DMS153 treated with DMSO at 0.1 percent for 48 hours (cell line): ENCODE results near the gene GNPTG.

Experiments
- DNase-seq: peaks from one replicate; lab custom pipeline; 2025; ENCODE audit not compliant: unreplicated experiment; lab: John Stamatoyannopoulos, UW

The GNPTG gene

DNA sequence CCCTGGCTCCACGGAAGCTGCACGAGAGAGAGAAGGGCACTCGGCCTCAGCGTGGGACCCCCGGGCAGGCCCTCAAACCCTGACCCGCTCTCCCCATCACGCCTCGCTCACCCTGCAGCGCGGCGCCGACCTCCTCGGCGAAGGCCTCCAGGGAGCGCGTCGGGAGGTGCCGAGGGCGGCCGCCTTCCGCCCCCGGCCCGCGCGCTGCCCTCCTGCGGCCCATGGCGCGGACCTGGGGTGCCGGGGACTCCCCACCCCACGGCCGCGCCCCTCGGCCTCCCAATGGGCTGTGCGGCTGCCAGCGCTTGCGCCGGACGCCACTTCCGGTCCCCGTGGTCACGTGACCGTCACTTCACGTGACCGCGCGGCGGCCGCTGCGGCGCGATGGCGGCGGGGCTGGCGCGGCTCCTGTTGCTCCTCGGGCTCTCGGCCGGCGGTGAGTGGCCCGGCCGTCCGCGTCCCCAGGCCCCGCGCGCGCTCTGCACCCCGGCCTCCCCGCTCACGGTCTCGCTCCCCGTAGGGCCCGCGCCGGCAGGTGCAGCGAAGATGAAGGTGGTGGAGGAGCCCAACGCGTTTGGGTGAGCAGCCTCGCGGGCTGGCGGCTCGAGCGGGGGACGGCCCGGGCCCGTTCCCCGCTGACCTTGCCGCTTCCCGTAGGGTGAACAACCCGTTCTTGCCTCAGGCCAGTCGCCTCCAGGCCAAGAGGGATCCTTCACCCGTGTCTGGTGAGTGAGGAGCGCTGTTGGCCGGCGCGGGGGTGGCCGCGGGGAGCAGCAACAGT lies at the start of gene GNPTG, which contains the start of gene TSR3:
Gene GNPTG, plus strand, starts transcription at position 350 of the 781 bp plus-strand sequence. Its CDS starts 35 bp downstream, at position 385.
Gene TSR3, minus strand, starts transcription at position 297 of the 781 bp plus-strand sequence. Its CDS starts 74 bp downstream, at position 223.
- peak; percentile 32 for DNase-seq

DNA sequence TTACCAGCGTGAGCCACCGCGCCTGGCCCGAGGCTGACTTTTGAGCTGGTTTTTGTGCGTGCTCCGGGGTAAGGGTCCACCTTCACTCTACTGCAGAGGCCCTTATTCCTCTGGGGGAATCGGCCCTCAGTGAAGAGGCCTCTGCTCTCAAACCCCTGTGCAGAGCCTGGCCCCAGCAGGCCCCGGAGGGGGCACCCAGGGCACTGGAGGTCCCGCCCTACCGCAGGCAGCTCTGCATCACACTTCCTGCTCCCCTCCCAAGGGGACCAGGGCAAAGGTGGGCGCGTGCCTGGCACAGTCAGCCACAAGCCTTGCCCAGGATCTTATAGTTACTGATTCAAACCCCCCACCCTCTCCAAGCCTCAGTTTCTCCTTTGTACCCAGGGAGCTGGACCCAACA lies 45.9 kb upstream of the GNPTG start:
- no peak for DNase-seq

DNA sequence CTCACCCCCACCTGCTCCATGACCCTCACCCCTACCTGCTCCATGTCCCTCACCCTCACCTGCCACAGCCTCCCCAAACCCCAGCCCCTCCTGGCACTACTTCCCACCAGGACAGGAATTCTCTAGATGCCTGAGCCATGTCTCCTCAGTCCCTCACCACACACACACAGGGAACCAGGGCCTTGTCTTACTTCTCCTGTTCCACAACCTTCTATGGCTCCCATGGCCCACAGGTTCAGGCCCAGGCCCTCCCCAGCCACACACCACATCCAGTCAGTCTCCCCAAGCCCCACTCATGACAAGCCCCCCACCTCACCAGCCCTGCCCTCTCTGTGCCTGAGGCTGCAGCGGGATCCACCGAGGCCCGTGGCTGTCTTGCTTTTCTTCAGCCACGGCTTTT lies 45.4 kb upstream of the GNPTG start:
- no peak for DNase-seq

DNA sequence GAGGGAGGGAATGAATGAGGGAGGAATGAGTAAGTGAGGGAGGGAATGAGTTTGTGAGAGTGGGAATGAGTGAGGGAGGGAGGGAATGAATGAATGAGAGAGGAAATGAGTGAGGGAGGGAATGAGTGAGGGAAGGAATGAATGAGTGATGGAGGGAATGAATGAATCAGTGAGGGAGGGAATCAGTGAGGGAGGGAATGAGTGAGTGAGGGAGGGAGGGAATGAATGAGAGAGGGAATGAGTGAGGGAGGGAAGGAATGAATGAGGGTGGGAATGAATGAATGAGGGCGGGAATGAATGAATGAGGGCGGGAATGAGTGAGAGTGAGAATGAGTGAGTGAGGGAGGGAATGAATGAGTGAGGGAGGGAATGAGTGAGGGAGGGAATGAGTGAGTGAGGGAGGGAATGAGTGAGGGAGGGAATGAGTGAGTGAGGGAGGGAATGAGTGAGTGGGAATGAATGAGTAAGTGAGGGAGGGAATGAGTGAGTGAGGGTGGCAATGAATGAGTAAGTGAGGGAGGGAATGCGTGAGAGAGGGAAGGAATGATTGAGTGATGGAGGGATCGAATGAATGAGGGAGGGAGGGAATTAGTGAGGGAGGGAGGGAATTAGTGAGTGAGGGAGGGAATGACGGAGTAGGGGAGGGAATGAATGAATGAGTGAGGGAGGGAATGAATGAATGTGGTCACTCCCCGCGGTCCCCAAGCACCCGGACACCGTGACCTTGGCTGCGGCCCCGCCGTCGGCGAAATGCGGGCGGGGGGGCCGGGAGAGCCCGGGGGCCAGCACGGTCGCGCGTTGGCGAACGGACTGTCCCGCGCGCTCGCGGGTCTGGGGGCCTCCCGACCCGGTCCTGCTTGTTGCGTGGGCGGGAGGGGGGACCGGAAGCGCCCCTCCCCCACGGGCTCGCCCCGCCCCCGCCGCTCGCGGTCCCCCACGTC lies 43.4 kb upstream of the GNPTG start:
- peak; percentile 47 for DNase-seq

DNA sequence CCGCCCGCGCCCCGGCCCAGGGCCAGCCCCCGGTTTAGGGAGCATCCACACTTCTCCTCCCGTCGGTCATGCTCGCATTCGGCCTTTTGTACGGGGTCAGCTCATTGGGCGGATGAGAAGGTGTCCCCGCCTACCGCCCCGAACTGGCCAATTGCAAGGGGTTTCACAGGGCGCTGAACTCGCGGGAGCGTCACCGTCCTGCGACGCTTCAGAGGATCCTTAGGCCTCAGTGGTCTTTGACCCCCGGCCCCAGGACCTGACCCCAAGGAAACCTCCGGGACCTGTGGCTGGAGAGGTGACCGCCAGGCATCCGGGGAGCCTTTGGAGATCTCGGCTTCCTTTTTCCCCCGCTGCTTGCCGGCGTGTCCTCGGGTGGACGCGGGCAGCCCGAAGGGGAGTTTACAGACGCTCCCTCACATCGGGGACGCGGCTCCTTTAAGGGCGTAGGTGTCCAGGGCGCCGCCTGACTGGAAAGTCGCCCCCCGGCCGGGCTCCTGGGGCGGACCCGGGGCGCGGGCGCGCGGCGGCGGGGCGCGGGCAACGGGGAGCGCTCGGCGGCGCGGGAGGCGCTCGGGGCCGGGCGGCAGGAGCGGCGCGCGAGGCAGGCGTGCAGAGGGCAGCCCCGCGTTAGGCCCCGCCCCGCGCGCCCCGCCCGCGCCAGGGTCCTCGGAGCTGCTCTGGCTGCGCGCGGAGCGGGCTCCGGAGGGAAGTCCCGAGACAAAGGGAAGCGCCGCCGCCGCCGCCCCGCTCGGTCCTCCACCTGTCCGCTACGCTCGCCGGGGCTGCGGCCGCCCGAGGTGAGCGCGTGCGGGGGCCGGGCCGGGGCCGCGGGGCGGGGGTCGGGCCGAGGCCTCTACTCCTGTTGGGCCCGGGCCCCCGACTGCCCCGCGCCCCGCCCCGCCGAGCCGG lies 42.5 kb upstream of the GNPTG start, which contains the start of gene UBE2I:
Gene UBE2I, plus strand, starts transcription at position 660 of the 909 bp plus-strand sequence. CDS start 4,395 bp downstream, outside the sequence.
- DNase-seq: peak; percentile 96

DNA sequence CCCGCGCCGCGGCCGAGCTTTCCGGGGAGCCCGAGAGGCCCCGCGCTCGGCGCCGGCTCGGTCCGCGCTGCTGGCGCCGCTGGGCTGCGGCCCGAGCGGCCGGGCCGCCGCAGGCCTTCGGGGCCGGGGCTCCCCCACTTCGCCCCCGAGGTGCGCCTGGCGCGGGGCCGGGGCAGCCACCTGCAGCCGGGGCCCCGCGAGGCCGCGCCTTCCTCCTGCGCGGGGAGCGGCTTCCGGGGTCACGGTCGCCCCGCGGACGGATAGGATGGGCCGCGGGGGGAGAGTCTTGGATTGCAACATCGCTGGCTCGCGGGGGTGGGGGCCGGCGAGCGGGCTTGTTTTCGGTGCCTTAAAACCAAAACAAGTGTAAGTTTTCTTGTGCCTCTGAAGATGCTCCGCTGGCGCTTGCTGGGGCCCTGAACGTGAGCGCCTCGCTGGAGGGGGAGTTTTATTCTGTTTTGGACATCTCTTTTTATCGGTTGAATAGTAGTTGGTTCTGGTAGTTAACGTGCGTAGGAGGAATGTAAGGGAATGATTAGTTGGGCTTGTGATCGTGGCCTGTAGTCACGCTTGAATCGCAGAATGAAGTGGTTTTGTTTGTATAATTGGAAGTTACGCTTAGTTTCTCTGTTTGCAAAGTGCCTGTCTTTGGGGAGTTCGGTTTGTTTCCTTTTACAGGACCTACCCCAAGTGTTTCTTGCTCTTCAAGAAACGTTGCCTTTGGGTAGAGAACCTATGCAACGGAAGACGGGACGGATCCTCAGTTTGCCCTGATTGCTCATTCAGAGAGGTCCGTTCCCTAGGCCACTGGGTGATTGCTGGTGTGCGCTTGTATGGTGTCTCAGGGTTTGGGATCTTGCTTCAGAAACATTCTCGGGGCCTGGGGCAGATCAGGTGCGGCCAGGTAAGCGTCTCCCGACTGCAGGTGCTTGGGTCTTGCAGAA lies 41.6 kb upstream of the GNPTG start:
- DNase-seq: no peak

DNA sequence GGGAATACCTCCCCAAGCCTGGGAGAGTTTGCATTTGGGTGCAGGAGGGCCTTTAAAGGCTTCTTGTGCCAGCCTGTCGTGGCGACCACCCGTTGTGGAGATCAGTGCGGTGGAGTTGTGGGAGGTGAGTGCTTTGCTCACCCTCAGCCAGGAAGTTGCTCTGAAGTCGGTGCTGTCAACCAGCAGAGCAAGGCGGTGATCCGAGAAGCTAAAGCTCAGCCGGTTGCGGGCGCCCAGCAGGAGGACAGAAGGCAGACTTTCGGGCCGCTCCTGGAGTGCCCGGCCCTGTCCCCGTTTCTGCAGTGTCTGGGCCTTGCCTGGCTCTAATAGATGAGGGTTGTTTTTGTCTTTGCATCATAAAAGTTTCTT lies 40.9 kb upstream of the GNPTG start:
- DNase-seq: no peak

DNA sequence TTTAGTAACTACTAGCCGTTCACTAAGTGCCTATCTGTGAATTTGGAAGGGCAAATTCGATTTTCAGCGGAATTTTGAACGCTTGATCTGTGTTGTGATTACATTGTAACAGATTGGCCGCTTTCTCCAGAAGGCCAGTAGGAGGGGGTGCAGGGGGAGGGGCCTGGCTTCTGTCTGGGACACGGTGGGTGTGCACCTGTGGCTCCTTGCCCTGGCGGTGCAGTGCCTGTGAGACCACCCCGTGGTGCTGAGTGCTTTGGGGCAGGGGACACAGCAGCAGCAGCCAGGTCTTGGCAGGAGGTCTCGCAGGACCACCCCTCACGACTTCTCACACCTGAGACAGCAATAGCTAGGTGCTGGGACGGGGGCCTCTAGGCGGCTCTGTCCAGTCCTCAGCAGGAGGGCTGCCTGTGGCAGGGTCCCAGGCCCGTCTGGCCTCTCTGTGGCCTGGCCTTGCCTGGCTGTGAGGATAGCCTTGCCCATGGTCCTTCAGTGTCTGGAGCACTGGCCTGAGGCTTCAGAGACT lies 40.5 kb upstream of the GNPTG start:
- DNase-seq: no peak

DNA sequence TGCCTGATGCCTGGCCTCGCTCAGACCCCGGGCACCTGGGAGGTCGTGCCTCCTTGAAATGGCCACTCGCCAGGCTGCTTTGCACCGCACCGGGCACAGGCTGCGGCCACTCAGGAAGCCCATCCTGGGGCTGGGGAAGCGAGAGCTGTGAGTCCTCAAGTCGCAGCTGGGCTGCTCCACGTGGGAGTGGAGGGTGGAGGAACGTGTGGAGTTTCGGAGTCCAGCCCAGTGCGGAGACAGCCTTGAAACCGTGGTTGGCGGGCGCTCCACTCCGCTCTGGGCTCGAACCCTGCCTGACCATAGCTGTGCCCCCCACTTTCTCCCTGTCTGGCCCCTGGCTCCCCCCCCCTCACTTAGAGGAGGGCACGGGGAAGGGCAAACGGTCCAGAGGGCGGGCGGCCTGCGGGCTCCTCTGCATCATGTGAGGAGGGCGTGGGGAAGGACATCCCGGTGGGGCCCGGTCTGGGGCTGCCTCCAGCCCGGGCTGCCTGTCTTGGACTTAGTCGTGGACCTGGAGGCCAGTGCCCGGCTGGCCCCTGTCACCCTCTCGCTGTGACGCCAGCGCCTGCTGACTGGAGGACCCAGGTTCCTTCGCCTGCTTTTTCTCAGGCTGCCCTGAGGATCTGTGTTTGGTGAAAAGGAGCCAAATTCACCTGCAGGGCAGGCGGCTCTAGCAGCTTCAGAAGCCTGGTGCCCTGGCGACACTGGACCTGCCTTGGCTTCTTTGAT lies 39.8 kb upstream of the GNPTG start:
- DNase-seq: no peak

DNA sequence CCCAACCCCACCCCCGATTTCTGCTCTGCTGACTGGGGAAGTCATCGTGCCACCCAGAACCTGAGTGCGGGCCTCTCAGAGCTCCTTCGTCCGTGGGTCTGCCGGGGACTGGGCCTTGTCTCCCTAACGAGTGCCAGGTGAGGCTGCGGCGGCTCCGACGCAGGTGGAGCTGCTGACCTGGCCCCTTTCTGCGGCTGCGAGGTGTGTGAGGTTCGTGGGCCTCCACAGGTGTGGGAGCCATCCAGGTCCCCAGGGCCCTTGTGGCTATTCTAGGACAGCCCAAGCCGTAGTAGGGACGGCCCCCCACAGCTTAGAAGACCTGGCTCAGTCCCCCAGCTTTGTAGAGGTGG lies 39.3 kb upstream of the GNPTG start:
- no peak for DNase-seq

DNA sequence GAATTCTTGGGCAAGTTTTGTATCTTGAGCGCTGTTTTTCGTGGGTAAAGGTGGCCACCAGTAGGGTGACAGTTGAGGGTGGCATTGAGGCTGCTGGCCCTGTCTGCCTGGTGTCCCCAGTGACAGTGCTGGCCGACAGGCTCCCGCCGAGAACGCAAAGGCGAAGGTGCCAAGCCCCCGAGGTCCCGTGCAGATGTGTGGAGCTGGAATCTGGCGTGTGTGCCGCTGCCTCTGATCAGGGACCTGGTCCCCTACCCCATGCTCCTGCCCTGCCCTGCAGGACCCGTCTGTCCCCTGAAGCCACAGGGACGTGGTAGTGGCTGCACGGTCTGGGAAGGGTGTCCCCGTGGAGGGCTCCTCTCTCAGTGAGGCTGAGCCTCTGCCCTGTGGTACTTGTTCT lies 38.8 kb upstream of the GNPTG start:
- no peak for DNase-seq

DNA sequence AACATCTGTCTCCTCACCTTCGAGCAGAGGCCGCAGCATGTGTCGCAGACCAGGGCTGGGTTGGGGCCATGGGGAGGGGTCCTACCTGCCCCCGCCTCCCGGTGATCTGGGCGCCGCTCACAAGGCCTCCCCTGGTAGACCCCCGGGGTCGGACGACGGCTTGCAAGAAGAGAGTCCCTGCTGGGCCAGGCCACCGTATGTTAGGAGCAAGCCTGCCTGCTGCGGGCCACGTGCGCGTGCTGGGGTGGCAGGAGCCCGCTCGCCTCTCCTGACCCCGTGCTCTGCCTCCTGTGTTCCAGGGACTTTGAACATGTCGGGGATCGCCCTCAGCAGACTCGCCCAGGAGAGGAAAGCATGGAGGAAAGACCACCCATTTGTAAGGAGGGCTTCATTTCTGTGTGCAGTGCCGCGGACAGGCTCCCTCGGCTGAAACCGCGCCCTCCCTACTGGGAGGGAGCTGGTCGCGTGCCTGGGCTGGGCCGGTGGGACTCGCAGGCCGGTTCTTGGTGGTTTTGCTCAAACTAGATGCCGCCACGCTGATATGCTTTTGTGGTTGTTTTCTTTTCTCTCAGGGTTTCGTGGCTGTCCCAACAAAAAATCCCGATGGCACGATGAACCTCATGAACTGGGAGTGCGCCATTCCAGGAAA lies 37.9 kb upstream of the GNPTG start:
- DNase-seq: no peak

DNA sequence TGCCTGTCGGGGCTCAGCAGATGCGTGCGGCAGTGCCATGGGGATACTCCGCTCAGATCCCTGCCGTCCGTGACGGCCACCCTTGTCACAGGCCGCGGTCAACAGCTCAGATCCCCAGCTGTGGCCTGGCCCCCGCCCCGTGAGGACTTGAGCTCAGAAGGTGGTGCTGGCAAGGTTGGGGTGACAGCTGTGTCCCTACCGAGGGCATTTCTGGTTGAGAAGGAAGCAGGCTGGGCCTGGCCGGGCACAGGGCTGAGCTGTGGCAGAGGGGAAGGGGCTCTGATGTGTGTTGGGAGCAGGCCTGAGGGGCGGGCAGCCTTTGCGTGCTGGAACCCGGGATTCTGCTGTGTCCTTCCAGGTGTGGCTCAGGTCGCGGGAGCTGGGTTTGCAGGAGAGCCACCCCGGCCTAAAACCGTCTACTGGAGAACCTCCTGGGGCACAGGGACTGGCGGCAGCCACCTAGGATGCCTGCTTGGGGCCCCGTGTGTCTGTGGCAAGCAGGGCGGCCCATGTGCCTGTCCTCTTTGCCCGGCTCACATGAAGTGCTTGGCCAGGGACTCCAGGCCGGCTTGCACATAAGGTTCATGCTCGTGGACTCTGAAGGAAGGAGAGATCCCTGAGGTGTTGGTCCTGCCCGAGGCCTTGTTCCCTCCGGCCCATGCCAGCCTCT lies 37.2 kb upstream of the GNPTG start:
- DNase-seq: no peak

DNA sequence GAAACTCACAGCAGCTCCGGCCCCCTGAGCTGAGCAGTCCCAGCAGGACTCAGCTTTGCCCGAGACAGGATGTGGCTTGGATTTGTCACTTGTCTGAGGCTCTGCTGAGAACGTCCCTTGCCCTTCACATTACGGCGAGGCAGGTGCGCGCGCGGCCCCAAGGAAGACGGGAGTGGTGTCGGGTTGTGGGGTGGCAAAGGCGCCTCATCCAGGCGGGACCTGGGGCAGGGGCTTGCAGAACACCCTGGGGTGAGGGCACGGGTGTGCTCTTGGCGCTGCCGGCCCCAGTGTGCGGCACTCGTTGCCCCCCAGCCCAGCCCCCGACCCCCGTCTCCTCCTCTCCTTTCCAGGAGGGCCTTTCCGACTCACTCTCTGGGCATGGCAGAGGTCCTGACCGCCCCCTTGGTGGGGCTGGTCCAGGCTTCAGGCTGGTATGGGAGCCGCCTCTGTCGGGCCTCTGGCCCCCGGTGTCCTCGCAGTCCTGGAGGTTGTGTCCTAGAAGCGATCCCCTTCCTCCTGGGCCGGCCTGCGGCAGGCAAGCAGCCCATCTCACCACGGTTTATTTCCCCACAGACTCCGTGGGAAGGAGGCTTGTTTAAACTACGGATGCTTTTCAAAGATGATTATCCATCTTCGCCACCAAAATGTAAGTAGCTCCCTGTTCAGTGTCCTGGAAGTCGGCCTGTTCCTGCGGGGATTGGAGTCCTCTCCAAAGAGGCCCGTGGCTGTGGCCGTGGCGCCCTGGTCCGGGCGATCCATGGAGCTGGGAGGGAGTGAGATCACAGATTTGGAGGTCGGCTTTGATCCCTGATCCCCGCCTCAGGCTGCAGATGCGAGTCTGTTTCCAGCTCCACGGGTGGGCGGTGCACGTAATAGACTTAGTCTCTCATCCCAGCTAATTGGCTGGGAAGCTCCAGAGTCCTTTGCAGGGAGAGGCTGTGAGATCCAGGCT lies 36.4 kb upstream of the GNPTG start:
- no peak for DNase-seq

DNA sequence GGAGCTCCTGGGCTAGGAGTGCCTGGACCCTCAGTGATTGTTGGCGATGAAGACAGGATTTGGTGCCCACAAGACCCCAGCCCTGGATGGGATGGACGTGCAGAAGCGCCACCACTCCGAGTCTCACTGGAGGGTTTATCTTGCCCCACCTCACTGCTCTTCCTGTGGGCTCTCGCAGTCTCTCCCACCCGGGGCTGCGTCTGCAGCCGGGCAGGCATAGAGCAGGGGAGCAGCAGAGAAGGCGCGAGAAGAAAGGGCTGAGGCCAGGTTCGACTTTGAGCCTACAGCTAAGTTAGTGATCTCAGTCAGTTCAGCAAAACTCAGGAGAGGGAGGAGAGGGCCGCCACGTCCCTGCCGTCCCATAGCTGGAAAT lies 35.7 kb upstream of the GNPTG start:
- DNase-seq: no peak

DNA sequence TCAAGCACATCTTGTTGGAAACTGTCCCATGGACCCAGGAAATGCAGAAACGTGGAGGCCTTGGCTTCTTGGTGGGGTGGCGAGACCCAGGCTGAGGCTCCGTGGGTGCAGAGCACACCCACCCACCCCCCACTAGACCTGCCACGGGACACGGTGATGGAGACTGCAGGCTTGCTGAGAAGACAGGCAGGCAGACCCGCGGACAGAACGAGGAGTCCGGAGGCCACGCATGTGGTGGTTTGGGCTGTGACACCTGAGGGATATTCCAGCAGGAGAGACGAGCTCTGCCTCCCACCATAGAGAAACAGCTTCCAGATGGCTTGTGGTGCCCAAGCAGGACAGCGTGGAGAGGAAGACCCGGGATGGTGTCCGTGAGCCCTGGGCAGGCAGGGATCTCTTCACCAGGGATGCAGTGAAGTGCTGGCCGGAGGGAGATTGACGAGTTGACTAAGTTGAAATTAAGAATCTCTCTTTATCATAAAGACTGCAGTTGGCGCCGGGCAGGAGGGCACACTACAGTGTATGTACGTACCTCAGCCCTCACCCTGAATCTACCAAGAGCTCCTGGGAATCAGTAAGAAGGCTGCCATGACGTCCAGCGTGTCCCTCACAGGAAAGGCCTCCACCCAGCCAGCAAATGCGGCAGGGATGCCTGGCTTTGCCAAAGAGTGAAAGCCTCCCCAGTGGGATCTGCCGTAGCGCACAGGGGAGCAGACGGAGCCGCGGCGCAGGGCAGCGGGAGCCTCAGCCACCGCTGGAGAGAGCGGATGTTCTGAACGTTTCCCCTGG lies 34.1 kb upstream of the GNPTG start:
- no peak for DNase-seq
